GM12878 (cell line): Measurements from ENCODE around the gene TIAM1. TPM values are rescaled to one million over a fixed set of nuclear protein-coding genes. Genes with fewer than 3 reads are reported as not detected.

Source experiments
- ATAC-seq: fragments of 200-7000 bp; cut with Tn5 transposase; 3 replicates; pipeline ENCODE4 v1.9.1; 2020; ENCODE audit warnings: mild to moderate bottlenecking, moderate library complexity
- BruUV-seq: library from RNA; stranded (reverse); fragments of 400-500 nt; replicated peaks from 2 replicates; lab custom pipeline; 2021; lab: Mats Ljungman, UMichigan
- CTCF ChIA-PET: fragments of 300-600 bp; sonication (Branson Sonifier 250); formaldehyde crosslinking; extraction: SDS; loops from one replicate; lab custom pipeline; 2021; ENCODE audit warnings: inconsistent platforms; lab: Yijun Ruan, JAX
- POLR2A ChIA-PET: fragments of 350-600 bp; formaldehyde crosslinking; extraction: SDS; loops from one replicate; lab custom pipeline; 2021; ENCODE audit warnings: inconsistent platforms; lab: Charles Lee
- RAD21 ChIA-PET: fragments of 300-600 bp; sonication (Branson Sonifier 250); formaldehyde crosslinking; loops from one replicate; lab custom pipeline; 2023; ENCODE audit warnings: antibody characterized with exemption; ENCODE audit not compliant: unreplicated experiment; lab: Charles Lee
- SMC1A ChIA-PET: fragments of 300-600 bp; sonication (Branson Sonifier 250); formaldehyde crosslinking; loops from one replicate; lab custom pipeline; 2023; ENCODE audit not compliant: unreplicated experiment, uncharacterized antibody; lab: Charles Lee
- DNase-seq: peaks from one replicate; pipeline ENCODE4 v3.0.0-alpha.2; 2011; ENCODE audit warnings: low read depth, low spot score
- FAIRE-seq: peaks from 3 replicates; lab custom pipeline; 2011; peaks lifted over from hg19 to GRCh38; lab: Jason Lieb, UNC
- H2AFZ ChIP-seq: 2 replicates; pipeline ENCODE4 v1.6.0; 2011; ENCODE audit warnings: low read depth, low read length, control low read depth; ENCODE audit not compliant: control insufficient read depth
- H3K27ac ChIP-seq: 2 replicates; pipeline ENCODE4 v1.5.1; 2011; ENCODE audit warnings: control low read depth; ENCODE audit not compliant: control insufficient read depth, insufficient read depth
- H3K27me3 ChIP-seq, 2 experiments: replicated peaks in 1 of 2; 2 replicates each; pipeline versions ENCODE4 v1.6.0 to v1.6.1; 2011; ENCODE audit warnings: low read length in 1 of 2; ENCODE audit not compliant: control insufficient read depth in 2 of 2, insufficient read depth in 2 of 2
- H3K36me3 ChIP-seq, 2 experiments: 2 replicates each; pipeline ENCODE4 v1.5.1; 2011; ENCODE audit warnings: low read length in 1 of 2; ENCODE audit not compliant: control insufficient read depth in 2 of 2, insufficient read depth in 2 of 2
- H3K4me1 ChIP-seq: 2 replicates; pipeline ENCODE4 v1.6.1; 2011; ENCODE audit warnings: mild to moderate bottlenecking, low read length, moderate library complexity, mixed read lengths; ENCODE audit not compliant: control insufficient read depth, insufficient read depth
- H3K4me2 ChIP-seq: 2 replicates; pipeline ENCODE4 v1.6.0; 2011; ENCODE audit warnings: control low read depth; ENCODE audit not compliant: control insufficient read depth, insufficient read depth
- H3K4me3 ChIP-seq: fragments of 200-600 bp; sonication (generic); 2 replicates; pipeline ENCODE4 v1.5.1; 2016
- H3K79me2 ChIP-seq: 2 replicates; pipeline ENCODE4 v1.6.0; 2011; ENCODE audit warnings: low read length; ENCODE audit not compliant: control insufficient read depth, insufficient read depth
- H3K9ac ChIP-seq: 2 replicates; pipeline ENCODE4 v1.8.0; 2011; ENCODE audit warnings: low read length, control low read depth, mixed read lengths; ENCODE audit not compliant: control insufficient read depth, insufficient read depth
- H3K9me3 ChIP-seq: replicated peaks from 3 replicates; pipeline ENCODE4 v1.5.1; 2011; ENCODE audit warnings: mild to moderate bottlenecking, low read length; ENCODE audit not compliant: control insufficient read depth, insufficient read depth
- H4K20me1 ChIP-seq: 2 replicates; pipeline ENCODE4 v1.6.0; 2011; ENCODE audit not compliant: control insufficient read depth, insufficient read depth
- BCL11A ChIP-seq: IDR thresholded peaks from 2 replicates; pipeline ENCODE4 v1.6.1; 2011; ENCODE audit warnings: low read depth, low read length
- BCL3 ChIP-seq: IDR thresholded peaks from 2 replicates; pipeline ENCODE4 v1.6.1; 2011; ENCODE audit warnings: borderline replicate concordance, low read depth, mild to moderate bottlenecking, moderate library complexity, low read length; ENCODE audit not compliant: insufficient read depth, poor library complexity, severe bottlenecking
- CREB1 ChIP-seq: IDR thresholded peaks from 2 replicates; pipeline ENCODE4 v1.6.1; 2012; ENCODE audit warnings: low read depth, mild to moderate bottlenecking, inconsistent platforms
- DPF2 ChIP-seq: fragments of 450-650 bp; IDR thresholded peaks from 2 replicates; pipeline ENCODE4 v1.6.1; 2017; ENCODE audit warnings: mild to moderate bottlenecking
- ETV6 ChIP-seq, 2 experiments: fragments of 450-650 bp in 1 of 2; IDR thresholded peaks in 1 of 2; conservative IDR thresholded peaks in 1 of 2; 2 replicates each; pipeline ENCODE4 v1.6.1; 2014; ENCODE audit warnings: antibody characterized with exemption in 1 of 2, borderline replicate concordance in 1 of 2, low read depth in 1 of 2, mild to moderate bottlenecking in 1 of 2, moderate library complexity in 1 of 2
- IRF4 ChIP-seq: IDR thresholded peaks from 2 replicates; pipeline ENCODE4 v1.6.1; 2011; ENCODE audit warnings: low read depth, low read length
- KLF5 ChIP-seq: fragments of 450-650 bp; IDR thresholded peaks from 2 replicates; pipeline ENCODE4 v1.6.1; 2014; ENCODE audit warnings: mild to moderate bottlenecking; ENCODE audit not compliant: partially characterized antibody
- LARP7 ChIP-seq: fragments of 450-650 bp; IDR thresholded peaks from 2 replicates; pipeline ENCODE4 v1.6.1; 2017; ENCODE audit warnings: mild to moderate bottlenecking
- MYB ChIP-seq: fragments of 150-350 bp; IDR thresholded peaks from 2 replicates; pipeline ENCODE4 v1.6.1; 2014; ENCODE audit warnings: mild to moderate bottlenecking, low read depth, low read length, borderline replicate concordance
- NFYB ChIP-seq: IDR thresholded peaks from 2 replicates; pipeline ENCODE4 v1.6.1; 2011; ENCODE audit warnings: low read depth, mild to moderate bottlenecking, low read length, improper control_type of control experiment, moderate library complexity; ENCODE audit not compliant: insufficient read depth
- PRDM15 ChIP-seq: fragments of 450-650 bp; formaldehyde crosslinking; IDR thresholded peaks from 2 replicates; pipeline ENCODE4 v1.4.0; 2020; ENCODE audit warnings: mild to moderate bottlenecking, moderate library complexity
- STAT1 ChIP-seq: fragments of 450-650 bp; conservative IDR thresholded peaks from 2 replicates; pipeline ENCODE4 v1.6.1; 2014; ENCODE audit warnings: antibody characterized with exemption, mild to moderate bottlenecking
- TCF7 ChIP-seq: IDR thresholded peaks from 2 replicates; pipeline ENCODE4 v1.6.1; 2014; ENCODE audit warnings: antibody characterized with exemption, borderline replicate concordance
- YBX1 ChIP-seq: fragments of 450-650 bp; IDR thresholded peaks from 2 replicates; pipeline ENCODE4 v1.6.1; 2016; ENCODE audit warnings: antibody characterized with exemption
- ZBTB33 ChIP-seq: fragments of 450-650 bp; IDR thresholded peaks from 2 replicates; pipeline ENCODE4 v1.6.1; 2017; ENCODE audit warnings: mild to moderate bottlenecking
- ZNF24 ChIP-seq: fragments of 450-650 bp; IDR thresholded peaks from 2 replicates; pipeline ENCODE4 v1.6.1; 2017; ENCODE audit warnings: antibody characterized with exemption, mild to moderate bottlenecking
- WGBS: methylation state at CpG from one replicate; pipeline ENCODE4 v1.1.6; 2016; ENCODE audit warnings: low lambda C conversion rate; ENCODE audit not compliant: insufficient replicate concordance, insufficient coverage; ENCODE audit errors: missing lambda C conversion rate; 5-methylcytosine and 5-hydroxymethylcytosine counted together
- in situ Hi-C: fragments of 300-500 bp; cut with MboI; formaldehyde crosslinking; loops from 9 replicates; pipeline ENCODE4 v1.14.3; 2018; ENCODE audit warnings: mixed read lengths
- intact Hi-C: fragments of 100-400 bp; cut with micrococcal nuclease; formaldehyde crosslinking; loops from one replicate; pipeline ENCODE4 v1.14.2; 2022; ENCODE audit not compliant: unreplicated experiment
- polyA plus RNA-seq, 11 experiments: library from polyadenylated mRNA; depleted of rRNA in 4 of 11; unstranded in 6 of 11; stranded (reverse) in 5 of 11; fragments of >200 nt; fragmentation: Nextera tagmentation in 4 of 11; fragmentation: Illumina TruSeq in 1 of 11; extraction: Ambion mirVana in 4 of 11; extraction: Trizol in 1 of 11; gene quantifications; 1 replicate in 1 of 11; 2 replicates in 10 of 11; pipeline versions ENCODE4 v1.2.1 to v1.2.3, GENCODE V29; 2011 to 2016; ENCODE audit warnings: inconsistent platforms in 2 of 11, missing spikeins in 2 of 11, low read depth in 1 of 11
- total RNA-seq, 4 experiments: library from RNA; depleted of rRNA in 3 of 4; stranded (reverse); fragments of >200 nt in 3 of 4; fragmentation: Illumina TruSeq in 1 of 4; extraction: Trizol in 1 of 4; gene quantifications; 2 replicates each; pipeline versions ENCODE4 v1.2.1 to v1.2.3, GENCODE V29; 2013 to 2021

Gene TIAM1
- total and polyA plus RNA-seq, 10 of the 15 experiments (the other 5 are each of a cell fraction or from before 2014, with no cell fraction given) = 0.31 to 35.9 (median 0.78) TPM

GRCh38 chr21:31162079-31162699 lies 181.9 kb downstream of the TIAM1 start:
- POLR2A ChIA-PET = no interaction called here
- DNase-seq = peak; percentile 28
- RAD21 ChIA-PET = interaction anchor here (0.6 to 2.1 kb wide), 3 partner anchors 29 to 70 kb away, joined by 3 to 5 read pairs (median 4); no protein-coding TSS in a partner anchor
- BruUV-seq = no TSS peak
- Histone ChIP-seq H3K27me3 (no peaks in the 10 kb centered on the region), H3K27ac (no peak overlapping the region), H3K4me2 (no peak overlapping the region), H3K4me3 (no peak overlapping the region), H2AFZ (no peak overlapping the region), H3K9me3 (no peaks in the 10 kb centered on the region), H3K9ac (no peak overlapping the region), H4K20me1 (no peaks in the 10 kb centered on the region), H3K79me2 (no peaks in the 10 kb centered on the region), H3K36me3 (no peaks in the 10 kb centered on the region; a peak in 1 of 4 replicates), H3K4me1 (no peaks in the 10 kb centered on the region)
- intact Hi-C loops = no loop called here
- WGBS = 0% methylated on average over 4 of the region's 4 CpGs
- SMC1A ChIA-PET = interaction anchor here (0.9 to 2.0 kb wide), 3 partner anchors 13 to 25 kb away, joined by 3 to 5 read pairs (median 3); no protein-coding TSS in a partner anchor
- ATAC-seq = peak; percentile 64
- in situ Hi-C loops = no loop called here
- FAIRE-seq = no peak
- CTCF ChIA-PET = interaction anchor here (0.6 to 2.1 kb wide), 4 partner anchors 9 to 455 kb away, joined by 3 to 12 read pairs (median 5); no protein-coding TSS in a partner anchor
- TF ChIP-seq LARP7 (no peak), CREB1 (no peak), BCL3 (no peak), TCF7 (no peak), IRF4 (no peak), MYB (no peak), KLF5 (no peak), NFYB (no peak), ETV6 (conservative IDR thresholded peaks at IDR 0.05 in 1 of 2, IDR thresholded peaks at IDR 0.05 in 1 of 2; ENCODE audit: borderline replicate concordance in 1 of 2, low read depth in 1 of 2) (no peak), PRDM15 (CRISPR knock-in tag) (no peak), ZBTB33 (no peak), YBX1 (no peak), STAT1 (no peak), BCL11A (peak; percentile 21; the same call in 1 of the 2 replicates), DPF2 (0 out of 2 replicates have a peak, but pooled peaks have one; percentile 24), ZNF24 (0 out of 2 replicates have a peak, but pooled peaks have one; percentile 13)
